Nephron (organoid): ENCODE data around the gene LSM14B.

ENCODE experiments used
- H3K27ac Mint-ChIP-seq, 3 experiments: 2 replicates each; pipeline ENCODE4 v1.8.0; 2020; ENCODE audit warnings: mixed read lengths in 3 of 3, mild to moderate bottlenecking in 2 of 3, moderate library complexity in 1 of 3
- H3K27me3 Mint-ChIP-seq: 2 replicates; pipeline ENCODE4 v1.8.0; 2021; ENCODE audit warnings: low read depth, mild to moderate bottlenecking, moderate library complexity, mixed read lengths
- H3K36me3 Mint-ChIP-seq: 2 replicates; pipeline ENCODE4 v1.8.0; 2020; ENCODE audit warnings: low read depth, mixed read lengths
- H3K4me1 Mint-ChIP-seq: 2 replicates; pipeline ENCODE4 v1.8.0; 2020; ENCODE audit warnings: mixed read lengths
- H3K4me3 Mint-ChIP-seq, 3 experiments: 2 replicates each; pipeline ENCODE4 v1.8.0; 2020; ENCODE audit warnings: mild to moderate bottlenecking in 3 of 3, mixed read lengths in 3 of 3, moderate library complexity in 2 of 3
- H3K9me3 Mint-ChIP-seq: 2 replicates; pipeline ENCODE4 v1.8.0; 2020; ENCODE audit warnings: mixed read lengths
- CTCF ChIP-seq, 3 experiments: fragments of 200-600 bp; sonication (generic); IDR thresholded peaks; one replicate each; pipeline ENCODE4 v1.5.0; 2021; ENCODE audit warnings: antibody characterized with exemption in 3 of 3; ENCODE audit not compliant: unreplicated experiment in 3 of 3

Gene LSM14B

GRCh38 chr20:62178316-62179161, 56.3 kb downstream of the LSM14B start:
- peaks cover 3% of the 10 kb centered on the region for H3K4me1 Mint-ChIP-seq
- no peaks in the 10 kb centered on the region for H3K27me3 Mint-ChIP-seq

GRCh38 chr20:62179162-62179504, 56.9 kb downstream of the LSM14B start:
- peaks cover 17% of the 10 kb centered on the region for H3K36me3 Mint-ChIP-seq
- no peak for TF ChIP-seq CTCF (IDR thresholded peaks at IDR 0.05; ENCODE audit: unreplicated experiment in 3 of 3)
- H3K4me3 Mint-ChIP-seq = no peak overlapping the region
- H3K4me1 Mint-ChIP-seq = peaks cover 6% of the 10 kb centered on the region
- H3K27me3 Mint-ChIP-seq = no peaks in the 10 kb centered on the region
- no peak overlapping the region for H3K27ac Mint-ChIP-seq
- no peaks in the 10 kb centered on the region for H3K9me3 Mint-ChIP-seq

More at GRCh38 chr20:62178316-62179161, 56.3 kb downstream of the LSM14B start:
- no peak for TF ChIP-seq CTCF (IDR thresholded peaks at IDR 0.05; ENCODE audit: unreplicated experiment in 3 of 3)
- no peaks in the 10 kb centered on the region for H3K9me3 Mint-ChIP-seq
- H3K36me3 Mint-ChIP-seq = peaks cover 21% of the 10 kb centered on the region
- H3K4me3 Mint-ChIP-seq = no peak overlapping the region
- H3K27ac Mint-ChIP-seq = no peak overlapping the region

- no peaks in the 10 kb centered on the region for H3K9me3 Mint-ChIP-seq
- peak overlapping the region; percentile 91 to 96 (median 96) for H3K4me3 Mint-ChIP-seq
- H3K27me3 Mint-ChIP-seq = no peaks in the 10 kb centered on the region
- no peak for TF ChIP-seq CTCF (IDR thresholded peaks at IDR 0.05; ENCODE audit: unreplicated experiment in 3 of 3)
- H3K36me3 Mint-ChIP-seq = peaks cover 4% of the 10 kb centered on the region
- peaks cover 8% of the 10 kb centered on the region for H3K4me1 Mint-ChIP-seq
- peak overlapping the region; percentile 73 to 93 (median 87) for H3K27ac Mint-ChIP-seq
These were observed 59.5 kb downstream of the LSM14B start for GRCh38 chr20:62181808-62182207.

GRCh38 chr20:62182469-62183425, 60.5 kb downstream of the LSM14B start, which contains the start of gene MTG2:
Gene MTG2, plus strand, starts transcription at chr20:62183028. Its CDS starts 10,393 bp downstream, at chr20:62193421.
- peak within 1 kb of the TSS; percentile 73 to 93 (median 87) for H3K27ac Mint-ChIP-seq
- H3K4me1 Mint-ChIP-seq = peaks cover 11% of the 10 kb centered on the region
- peak within 1 kb of the TSS; percentile 91 to 96 (median 96) for H3K4me3 Mint-ChIP-seq
- H3K27me3 Mint-ChIP-seq = no peaks in the 10 kb centered on the region
- H3K36me3 Mint-ChIP-seq = peaks cover 4% of the 10 kb centered on the region
- H3K9me3 Mint-ChIP-seq = no peaks in the 10 kb centered on the region
- no peak for TF ChIP-seq CTCF (IDR thresholded peaks at IDR 0.05; ENCODE audit: unreplicated experiment in 3 of 3)

GRCh38 chr20:62183426-62184142, 61.3 kb downstream of the LSM14B start:
- Mint-ChIP-seq H3K27ac (peak overlapping the region; percentile 73 to 90 (median 87)), H3K27me3 (no peaks in the 10 kb centered on the region), H3K4me3 (peak overlapping the region; percentile 91 to 96 (median 94)), H3K36me3 (peaks cover 4% of the 10 kb centered on the region), H3K4me1 (peaks cover 11% of the 10 kb centered on the region), H3K9me3 (no peaks in the 10 kb centered on the region)
- TF ChIP-seq CTCF (IDR thresholded peaks at IDR 0.05; ENCODE audit: unreplicated experiment in 3 of 3) = no peak
